HT1080 (cell line): ENCODE results near the gene CUEDC1. TPM values are rescaled to one million over a fixed set of nuclear protein-coding genes. Genes with fewer than 3 reads are reported as not detected.
"Not testable (repeated sequence)": the region's sequence is repeated elsewhere in the genome, so short reads cannot be mapped to it uniquely, and the experiment has no call there.

ENCODE experiments used
- DNase-seq: peaks from one replicate; pipeline ENCODE4 v3.0.0-alpha.2; 2015; ENCODE audit warnings: low read depth
- total RNA-seq: library from RNA; depleted of rRNA; stranded (reverse); fragments of >200 nt; shearing (Covaris generic); gene quantifications from 2 replicates; pipeline ENCODE4 v1.2.3, GENCODE V29; 2014

The CUEDC1 gene
- total RNA-seq, 1 experiment from 2014 or later, result 8.9 TPM

GRCh38 chr17:57986841-57987580 is 31.8 kb upstream of the CUEDC1 start:
- peak; percentile 86 for DNase-seq

- peak; percentile 66 for DNase-seq
Observed at GRCh38 chr17:57985675-57985974, 30.4 kb upstream of the CUEDC1 start.

- DNase-seq, result no peak
Observed at GRCh38 chr17:57984936-57985674, 29.9 kb upstream of the CUEDC1 start.

- no peak for DNase-seq
Observed at GRCh38 chr17:57984261-57984890, 29.2 kb upstream of the CUEDC1 start.

GRCh38 chr17:57983446-57983845 is 28.2 kb upstream of the CUEDC1 start:
- DNase-seq, result no peak

GRCh38 chr17:57982452-57983170 is 27.4 kb upstream of the CUEDC1 start:
- DNase-seq, result no peak

GRCh38 chr17:57980522-57980921 is 25.3 kb upstream of the CUEDC1 start:
- DNase-seq, result no peak

- no peak for DNase-seq
Observed at GRCh38 chr17:57979076-57979475, 23.9 kb upstream of the CUEDC1 start.

- no peak for DNase-seq
Observed at GRCh38 chr17:57976594-57976993, 21.4 kb upstream of the CUEDC1 start.

GRCh38 chr17:57975044-57975443 is 19.8 kb upstream of the CUEDC1 start:
- no peak for DNase-seq

- not testable (repeated sequence) for DNase-seq
Observed at GRCh38 chr17:57974053-57974824, 19.0 kb upstream of the CUEDC1 start.

GRCh38 chr17:57972151-57972550 is 16.9 kb upstream of the CUEDC1 start:
- no peak for DNase-seq

- no peak for DNase-seq
Observed at GRCh38 chr17:57971572-57971971, 16.4 kb upstream of the CUEDC1 start.

- peak; percentile 51 for DNase-seq
Observed at GRCh38 chr17:57970710-57971109, 15.5 kb upstream of the CUEDC1 start.

GRCh38 chr17:57968456-57968855 is 13.2 kb upstream of the CUEDC1 start:
- no peak for DNase-seq

GRCh38 chr17:57966875-57967274 is 11.7 kb upstream of the CUEDC1 start:
- no peak for DNase-seq

GRCh38 chr17:57966246-57966645 is 11.0 kb upstream of the CUEDC1 start:
- no peak for DNase-seq

- DNase-seq, result no peak
Observed at GRCh38 chr17:57965521-57966160, 10.4 kb upstream of the CUEDC1 start.

- no peak for DNase-seq
Observed at GRCh38 chr17:57963149-57963511, 7.9 kb upstream of the CUEDC1 start.

- no peak for DNase-seq
Observed at GRCh38 chr17:57962279-57963148, 7.3 kb upstream of the CUEDC1 start.
